Ascending aorta (tissue), 2 donors: ENCODE results near the gene SNCAIP. TPM values are rescaled to one million over a fixed set of nuclear protein-coding genes. Genes with fewer than 3 reads are reported as not detected.

Source experiments
- DNase-seq, 2 donors: peaks; one replicate each; pipeline ENCODE4 v3.0.0-alpha.2; 2019; ENCODE audit warnings: low spot score in 2 of 2
- H3K27ac ChIP-seq, 2 donors: fragments of 200-600 bp; sonication (generic); one replicate each; pipeline ENCODE4 v1.5.1; 2016 to 2017; ENCODE audit warnings: mild to moderate bottlenecking in 1 of 2
- H3K27me3 ChIP-seq: fragments of 200-600 bp; sonication (generic); one replicate; pipeline ENCODE4 v1.5.1; 2017
- H3K36me3 ChIP-seq, 2 donors: fragments of 200-600 bp; sonication (generic); one replicate each; pipeline ENCODE4 v1.5.1; 2016
- H3K4me1 ChIP-seq, 2 donors: fragments of 200-600 bp; sonication (generic); one replicate each; pipeline ENCODE4 v1.5.1; 2016 to 2017; ENCODE audit warnings: mild to moderate bottlenecking in 1 of 2
- H3K4me3 ChIP-seq, 2 donors: fragments of 200-600 bp; sonication (generic); one replicate each; pipeline ENCODE4 v1.5.1; 2016 to 2017; ENCODE audit warnings: mild to moderate bottlenecking in 1 of 2
- H3K9me3 ChIP-seq, 2 donors: fragments of 200-600 bp; sonication (generic); one replicate each; pipeline ENCODE4 v1.5.1; 2016
- CTCF ChIP-seq, 3 experiments: fragments of 200-600 bp in 2 of 3; fragments of 450-650 bp in 1 of 3; sonication (generic) in 2 of 3; IDR thresholded peaks; one replicate each; pipeline ENCODE4 v1.5.1; 2016 to 2019; ENCODE audit warnings: antibody characterized with exemption in 3 of 3, mild to moderate bottlenecking in 1 of 3, moderate library complexity in 1 of 3
- intact Hi-C: fragments of 100-400 bp; cut with DNase I; formaldehyde crosslinking; loops from one replicate; pipeline ENCODE4 v1.15.1; 2023
- total RNA-seq: library from RNA; depleted of rRNA; stranded (reverse); fragments of >200 nt; gene quantifications from one replicate; pipeline ENCODE4 v1.1.0, GENCODE V29; 2016

SNCAIP gene
- total RNA-seq, 1 donor from 2014 or later = 2.9 TPM

GRCh38 chr5:122314036-122314435, 2.0 kb downstream of the SNCAIP start:
- no peaks in the 10 kb centered on the region for H3K36me3 ChIP-seq
- H3K27me3 ChIP-seq = no peaks in the 10 kb centered on the region
- peak overlapping the region in 1 of 2 donors; percentile 20 for H3K4me3 ChIP-seq
- no peaks in the 10 kb centered on the region for H3K9me3 ChIP-seq
- intact Hi-C loops = loop anchor here (5.0 to 10.0 kb wide), 2 partner anchors 117 to 239 kb away; partner anchors contain the start of gene LOX
- peaks cover 0 to 8% of the 10 kb centered on the region in 2 donors for H3K4me1 ChIP-seq
- TF ChIP-seq CTCF (IDR thresholded peaks at IDR 0.05) = no peak
- H3K27ac ChIP-seq = no peak overlapping the region
- DNase-seq = no peak

- peaks cover 0 to 5% of the 10 kb centered on the region in 2 donors for H3K36me3 ChIP-seq
- H3K9me3 ChIP-seq = no peaks in the 10 kb centered on the region
- peaks cover 0 to 8% of the 10 kb centered on the region in 2 donors for H3K4me1 ChIP-seq
- no peak for DNase-seq
- no peak overlapping the region for H3K4me3 ChIP-seq
- TF ChIP-seq CTCF (IDR thresholded peaks at IDR 0.05) = no peak
- no peak overlapping the region for H3K27ac ChIP-seq
- no peaks in the 10 kb centered on the region for H3K27me3 ChIP-seq
- intact Hi-C loops = loop anchor here (10.0 kb wide), 1 partner anchor 241 kb away; the partner anchor contains the start of gene LOX
Observed at GRCh38 chr5:122315521-122315920, 3.5 kb downstream of the SNCAIP start.

- Histone ChIP-seq H3K4me1 (peaks cover 0 to 8% of the 10 kb centered on the region in 2 donors), H3K27ac (no peak overlapping the region), H3K27me3 (no peaks in the 10 kb centered on the region), H3K4me3 (no peak overlapping the region), H3K9me3 (no peaks in the 10 kb centered on the region), H3K36me3 (peaks cover 0 to 5% of the 10 kb centered on the region in 2 donors)
- no peak for TF ChIP-seq CTCF (IDR thresholded peaks at IDR 0.05)
- no peak for DNase-seq
- intact Hi-C loops = loop anchor here (10.0 kb wide), 1 partner anchor 242 kb away; the partner anchor contains the start of gene LOX
Observed at GRCh38 chr5:122316656-122317055, 4.6 kb downstream of the SNCAIP start.

GRCh38 chr5:122319897-122320296, 7.9 kb downstream of the SNCAIP start:
- intact Hi-C loops = loop anchor here (10.0 kb wide), 1 partner anchor 245 kb away; the partner anchor contains the start of gene LOX
- peaks cover 0 to 5% of the 10 kb centered on the region in 2 donors for H3K36me3 ChIP-seq
- no peak overlapping the region for H3K4me3 ChIP-seq
- TF ChIP-seq CTCF (IDR thresholded peaks at IDR 0.05) = no peak
- peaks cover 0 to 3% of the 10 kb centered on the region in 2 donors for H3K4me1 ChIP-seq
- DNase-seq = no peak
- H3K27me3 ChIP-seq = no peaks in the 10 kb centered on the region
- no peak overlapping the region for H3K27ac ChIP-seq
- no peaks in the 10 kb centered on the region for H3K9me3 ChIP-seq

- Histone ChIP-seq H3K4me3 (no peak overlapping the region), H3K27ac (no peak overlapping the region), H3K9me3 (no peaks in the 10 kb centered on the region), H3K36me3 (peaks cover 0 to 5% of the 10 kb centered on the region in 2 donors), H3K4me1 (peaks cover 0 to 3% of the 10 kb centered on the region in 2 donors), H3K27me3 (no peaks in the 10 kb centered on the region)
- DNase-seq = no peak
- no peak for TF ChIP-seq CTCF (IDR thresholded peaks at IDR 0.05)
- intact Hi-C loops = no loop called here
Observed at GRCh38 chr5:122321921-122322320, 9.9 kb downstream of the SNCAIP start.
